ENCODE results near the gene PTPRM. TPM values are rescaled to one million over a fixed set of nuclear protein-coding genes. Genes with fewer than 3 reads are reported as not detected.

Gene PTPRM
- total RNA-seq, 4 donors from 2014 or later, result 206 to 337 (median 255) TPM

DNA sequence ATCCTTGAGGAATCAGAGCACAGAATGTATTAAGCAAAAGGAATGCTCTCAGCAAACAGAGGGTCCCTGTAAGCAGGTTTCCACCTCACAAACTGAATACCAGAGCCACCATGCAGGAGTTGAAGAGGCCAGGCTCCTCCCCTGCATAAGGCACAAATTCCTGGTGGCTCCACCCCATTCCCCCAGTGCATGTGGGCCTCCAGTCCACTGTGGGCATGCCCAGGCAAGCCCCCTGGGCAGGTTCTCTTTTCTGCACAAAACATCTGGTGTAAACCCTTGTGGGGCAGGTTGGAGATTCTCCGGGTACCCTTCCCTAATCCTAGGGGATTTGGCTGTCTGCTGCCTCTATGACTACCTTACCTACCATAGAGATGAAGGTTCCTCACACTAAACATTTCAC, 166.5 kb downstream of the PTPRM start:
- TF ChIP-seq, protein P1, sequence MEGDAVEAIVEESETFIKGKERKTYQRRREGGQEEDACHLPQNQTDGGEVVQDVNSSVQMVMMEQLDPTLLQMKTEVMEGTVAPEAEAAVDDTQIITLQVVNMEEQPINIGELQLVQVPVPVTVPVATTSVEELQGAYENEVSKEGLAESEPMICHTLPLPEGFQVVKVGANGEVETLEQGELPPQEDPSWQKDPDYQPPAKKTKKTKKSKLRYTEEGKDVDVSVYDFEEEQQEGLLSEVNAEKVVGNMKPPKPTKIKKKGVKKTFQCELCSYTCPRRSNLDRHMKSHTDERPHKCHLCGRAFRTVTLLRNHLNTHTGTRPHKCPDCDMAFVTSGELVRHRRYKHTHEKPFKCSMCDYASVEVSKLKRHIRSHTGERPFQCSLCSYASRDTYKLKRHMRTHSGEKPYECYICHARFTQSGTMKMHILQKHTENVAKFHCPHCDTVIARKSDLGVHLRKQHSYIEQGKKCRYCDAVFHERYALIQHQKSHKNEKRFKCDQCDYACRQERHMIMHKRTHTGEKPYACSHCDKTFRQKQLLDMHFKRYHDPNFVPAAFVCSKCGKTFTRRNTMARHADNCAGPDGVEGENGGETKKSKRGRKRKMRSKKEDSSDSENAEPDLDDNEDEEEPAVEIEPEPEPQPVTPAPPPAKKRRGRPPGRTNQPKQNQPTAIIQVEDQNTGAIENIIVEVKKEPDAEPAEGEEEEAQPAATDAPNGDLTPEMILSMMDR (IDR thresholded peaks at IDR 0.05; ENCODE audit: low read depth), result no peak

GRCh38 chr18:7735196-7735595, 168.1 kb downstream of the PTPRM start:
- TF ChIP-seq, protein P1 (IDR thresholded peaks at IDR 0.05; ENCODE audit: low read depth), result no peak

DNA sequence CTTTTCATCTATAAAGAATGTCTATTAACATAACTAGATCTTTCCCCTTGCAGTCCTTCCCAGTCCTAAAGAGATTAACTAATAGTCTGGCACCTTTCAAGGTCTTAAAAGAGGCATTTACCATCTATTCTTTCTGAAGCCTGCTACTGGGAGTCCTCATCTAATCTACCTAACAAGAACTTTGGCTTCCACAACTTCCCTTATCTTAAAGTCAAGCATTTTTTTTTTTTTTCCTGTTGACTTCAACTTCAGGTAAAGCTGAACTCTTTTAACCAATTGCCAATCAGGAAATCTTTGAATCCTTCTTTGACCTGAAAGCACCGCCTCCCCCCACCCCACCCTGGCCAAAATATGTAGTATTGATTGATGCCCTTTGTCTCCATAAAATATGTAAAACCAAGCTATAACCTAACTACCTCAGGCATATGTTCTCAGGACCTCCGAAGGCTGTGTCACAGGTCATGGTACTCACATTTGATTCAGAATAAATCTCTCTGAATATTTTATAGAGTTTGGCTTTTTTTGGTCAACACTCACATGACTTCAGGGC, 168.6 kb downstream of the PTPRM start:
- TF ChIP-seq, protein P1 (IDR thresholded peaks at IDR 0.05; ENCODE audit: low read depth), result no peak

DNA sequence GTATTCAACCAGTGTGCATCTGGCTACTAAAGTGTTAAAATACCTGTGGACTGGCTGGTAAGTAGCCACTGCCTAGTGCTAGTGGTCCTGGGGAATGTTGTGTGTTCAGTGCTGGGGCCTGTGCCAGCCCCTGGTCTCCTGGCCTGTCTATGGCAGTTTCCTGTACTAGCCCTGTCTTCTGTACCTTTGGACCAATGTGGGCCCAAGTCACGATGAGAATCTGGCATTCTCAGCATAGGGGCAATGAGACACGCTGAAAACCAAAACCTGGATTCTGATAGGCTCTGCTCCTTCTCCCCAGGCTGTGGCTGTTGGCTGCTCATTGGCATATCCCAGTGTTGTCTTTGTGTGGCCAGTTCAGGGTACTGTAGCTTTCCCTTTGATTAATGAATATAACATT, 170.4 kb downstream of the PTPRM start:
- TF ChIP-seq, protein P1 (IDR thresholded peaks at IDR 0.05; ENCODE audit: low read depth), result no peak

GRCh38 chr18:7740821-7741220, 173.7 kb downstream of the PTPRM start:
- TF ChIP-seq, protein P1 (IDR thresholded peaks at IDR 0.05; ENCODE audit: low read depth), result no peak

DNA sequence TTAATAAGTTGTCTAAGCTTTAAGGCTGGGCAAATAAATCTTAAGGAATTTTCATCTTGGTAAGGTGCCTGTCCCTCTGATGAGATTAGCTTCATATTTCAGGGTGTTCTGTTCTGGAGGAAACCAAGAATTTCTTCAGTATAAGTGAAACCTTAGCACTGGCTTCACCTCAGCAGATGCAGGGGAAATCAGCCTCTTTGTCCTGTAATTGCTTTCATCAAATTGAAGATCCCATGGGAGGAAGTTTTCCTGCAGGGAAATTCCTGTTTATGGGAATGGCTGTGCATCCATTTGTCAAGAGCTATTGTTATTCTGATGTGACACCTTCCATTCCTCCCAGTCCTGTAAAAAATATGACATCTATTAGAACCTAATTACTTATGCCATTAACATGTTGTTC, 174.5 kb downstream of the PTPRM start:
- TF ChIP-seq, protein P1 (IDR thresholded peaks at IDR 0.05; ENCODE audit: low read depth), result no peak

GRCh38 chr18:7742224-7742623, 175.1 kb downstream of the PTPRM start:
- TF ChIP-seq, protein P1 (IDR thresholded peaks at IDR 0.05; ENCODE audit: low read depth), result no peak

Data from subcutaneous adipose tissue (tissue), 4 donors.